Spleen (tissue), 7 donors: ENCODE results near the gene CNTD1.

Source experiments
- CTCF ChIP-seq, 11 experiments: fragments of 200-600 bp in 7 of 11; fragments of 450-650 bp in 4 of 11; sonication (generic) in 4 of 11; IDR thresholded peaks in 8 of 11; conservative IDR thresholded peaks in 3 of 11; 1 replicate in 7 of 11; 2 replicates in 4 of 11; pipeline versions ENCODE4 v1.4.0 to v1.8.0; 2016 to 2021; ENCODE audit warnings: antibody characterized with exemption in 11 of 11, inconsistent platforms in 4 of 11, mild to moderate bottlenecking in 1 of 11
- POLR2A ChIP-seq, 3 donors: fragments of 450-650 bp; IDR thresholded peaks; one replicate each; pipeline ENCODE4 v1.5.1; 2017; ENCODE audit warnings: antibody characterized with exemption in 3 of 3, mild to moderate bottlenecking in 1 of 3
- donor health status: DM: no; HTN: no; CAD: no; lungs with moderate emphysema.
- donor health status: DM: no; HTN: no; CAD: no.
- donor health status: DM: no; HTN: no; CAD: no.

DNA sequence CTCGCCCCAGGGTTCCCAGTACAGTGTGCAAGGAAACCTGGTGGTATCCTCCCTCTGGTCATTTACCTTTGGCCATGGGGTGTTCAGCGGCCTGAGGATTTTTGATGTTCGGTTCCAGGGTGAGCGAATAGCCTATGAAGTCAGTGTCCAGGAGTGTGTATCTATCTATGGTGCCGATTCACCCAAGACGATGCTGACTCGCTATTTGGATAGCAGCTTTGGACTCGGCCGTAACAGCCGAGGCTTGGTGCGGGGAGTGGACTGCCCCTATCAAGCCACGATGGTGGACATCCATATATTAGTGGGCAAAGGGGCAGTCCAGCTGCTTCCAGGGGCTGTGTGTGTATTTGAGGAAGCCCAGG is 46.9 kb downstream of the CNTD1 start:
- no peak for TF ChIP-seq CTCF (IDR thresholded peaks at IDR 0.05 in 8 of 11, conservative IDR thresholded peaks at IDR 0.05 in 3 of 11)
- TF ChIP-seq POLR2A (IDR thresholded peaks at IDR 0.05), result no peak
